ENCODE results near the gene PPARGC1A. TPM values are rescaled to one million over a fixed set of nuclear protein-coding genes. Genes with fewer than 3 reads are reported as not detected.

PPARGC1A gene
- total and polyA plus RNA-seq, 7 experiments from 2014 or later, result not detected

GRCh38 chr4:23835774-23836478 lies 53.9 kb downstream of the PPARGC1A start:
- DNase-seq, result no peak
- Histone ChIP-seq H3K27me3 (ENCODE audit: control insufficient read depth in 2 of 2, insufficient read depth in 2 of 2, low read length in 2 of 2) (no peaks in the 10 kb centered on the region), H3K4me3 (ENCODE audit: low read length) (no peak overlapping the region), H3K9me3 (ENCODE audit: control insufficient read depth in 2 of 3, low read length in 3 of 3) (no peaks in the 10 kb centered on the region), H3K4me1 (ENCODE audit: control insufficient read depth in 2 of 2, insufficient read depth in 2 of 2, low read length in 2 of 2) (no peaks in the 10 kb centered on the region), H3K27ac (ENCODE audit: low read depth, low read length) (no peak overlapping the region), H3K36me3 (ENCODE audit: control insufficient read depth in 2 of 3, insufficient read depth in 3 of 3, low read length in 3 of 3) (no peaks in the 10 kb centered on the region)
- Mint-ChIP-seq H3K9me3 (peaks cover 0 to 3% (median 0%) of the 10 kb centered on the region in 11 donors), H3K27ac (no peak overlapping the region), H3K4me3 (no peak overlapping the region), H3K4me1 (no peaks in the 10 kb centered on the region), H3K27me3 (peaks cover 0 to 3% (median 0%) of the 10 kb centered on the region in 5 donors), H3K36me3 (no peaks in the 10 kb centered on the region)
- no peak for ATAC-seq
- intact Hi-C loops (cut with micrococcal nuclease), result no loop called here
- ChIA-PET CTCF (no interaction called here), POLR2A (no interaction called here)

GRCh38 chr4:23828779-23829178 lies 61.1 kb downstream of the PPARGC1A start:
- Mint-ChIP-seq H3K4me1 (peaks cover 0 to 2% (median 0%) of the 10 kb centered on the region in 7 donors), H3K4me3 (no peak overlapping the region), H3K9me3 (peaks cover 0 to 3% (median 0%) of the 10 kb centered on the region in 11 donors), H3K27me3 (no peaks in the 10 kb centered on the region), H3K36me3 (no peaks in the 10 kb centered on the region), H3K27ac (no peak overlapping the region)
- Histone ChIP-seq H3K36me3 (ENCODE audit: control insufficient read depth in 2 of 3, insufficient read depth in 3 of 3, low read length in 3 of 3) (no peaks in the 10 kb centered on the region), H3K4me1 (ENCODE audit: control insufficient read depth in 2 of 2, insufficient read depth in 2 of 2, low read length in 2 of 2) (no peaks in the 10 kb centered on the region), H3K27me3 (ENCODE audit: control insufficient read depth in 2 of 2, insufficient read depth in 2 of 2, low read length in 2 of 2) (no peaks in the 10 kb centered on the region), H3K9me3 (ENCODE audit: control insufficient read depth in 2 of 3, low read length in 3 of 3) (no peaks in the 10 kb centered on the region), H3K4me3 (ENCODE audit: low read length) (no peak overlapping the region), H3K27ac (ENCODE audit: low read depth, low read length) (no peak overlapping the region)
- ATAC-seq, result no peak
- DNase-seq, result no peak
- ChIA-PET POLR2A (no interaction called here), CTCF (no interaction called here)
- intact Hi-C loops (cut with micrococcal nuclease), result no loop called here

DNA sequence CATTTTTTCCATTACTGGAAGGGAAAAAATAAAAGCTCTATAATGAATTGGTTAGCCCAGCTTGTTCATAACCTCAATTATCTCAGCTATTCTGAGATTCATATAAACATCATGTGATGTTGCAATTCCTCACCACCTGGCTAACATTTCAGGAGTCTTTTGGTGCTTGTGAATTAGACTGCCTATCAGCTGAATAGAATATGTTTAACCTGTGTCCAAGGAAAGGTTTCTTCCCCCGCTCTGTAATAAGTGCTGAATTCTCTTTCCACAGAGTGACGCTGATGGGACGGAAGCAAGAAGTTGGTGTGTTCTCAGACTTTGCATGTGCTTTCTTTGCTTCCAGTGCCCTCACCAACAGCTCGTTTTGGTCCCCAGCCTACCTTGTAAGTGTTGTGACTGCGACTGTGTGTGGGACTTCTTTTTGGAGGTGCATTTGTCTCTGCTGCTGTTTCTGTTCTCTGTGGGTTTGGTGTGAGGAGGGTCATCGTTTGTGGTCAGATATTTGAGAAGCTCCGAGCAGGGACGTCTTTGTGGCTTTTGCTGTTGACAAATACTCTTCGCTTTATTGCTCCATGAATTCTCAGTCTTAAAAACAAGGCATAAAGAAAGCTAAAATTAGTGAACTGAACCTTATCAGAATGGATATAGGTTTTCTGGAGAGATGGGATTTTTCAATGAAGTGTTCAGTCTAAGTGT lies 61.7 kb downstream of the PPARGC1A start:
- no peak overlapping the region for H3K27ac ChIP-seq (ENCODE audit: low read depth, low read length)
- ATAC-seq, result no peak

DNA sequence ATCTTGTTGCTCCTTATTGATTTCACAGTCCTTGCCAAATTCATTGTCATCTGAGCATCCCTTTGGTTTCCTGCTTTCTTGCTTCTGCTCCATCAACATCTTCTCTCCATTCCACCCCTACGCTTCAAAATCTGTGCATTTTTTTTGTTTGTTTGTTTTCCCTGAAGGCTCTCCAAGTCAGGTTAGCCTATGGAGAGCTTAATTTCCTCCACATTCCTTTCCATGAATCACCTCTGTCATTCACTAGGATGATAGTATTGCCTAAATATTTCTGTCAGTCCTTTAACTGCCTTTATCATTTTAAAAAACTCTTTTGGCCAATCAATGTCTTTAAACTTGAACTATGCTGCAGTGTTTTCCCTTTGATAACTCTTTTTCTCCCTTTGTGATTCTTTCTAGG lies 67.7 kb downstream of the PPARGC1A start:
- intact Hi-C loops (cut with micrococcal nuclease), result no loop called here
- DNase-seq (no peak), ATAC-seq (no peak)
- H3K9me3 ChIP-seq (ENCODE audit: control insufficient read depth in 2 of 3, low read length in 3 of 3), result no peaks in the 10 kb centered on the region
- CTCF ChIA-PET, result no interaction called here
- H3K27me3 Mint-ChIP-seq, result no peaks in the 10 kb centered on the region
- POLR2A ChIA-PET, result no interaction called here
- H3K4me3 ChIP-seq (ENCODE audit: low read length), result no peak overlapping the region
- peaks cover 0 to 1% (median 0%) of the 10 kb centered on the region in 11 donors for H3K9me3 Mint-ChIP-seq
- no peak overlapping the region for H3K27ac ChIP-seq (ENCODE audit: low read depth, low read length)
- H3K4me3 Mint-ChIP-seq, result no peak overlapping the region
- H3K27me3 ChIP-seq (ENCODE audit: control insufficient read depth in 2 of 2, insufficient read depth in 2 of 2, low read length in 2 of 2), result no peaks in the 10 kb centered on the region
- H3K27ac Mint-ChIP-seq, result no peak overlapping the region
- no peaks in the 10 kb centered on the region for H3K4me1 ChIP-seq (ENCODE audit: control insufficient read depth in 2 of 2, insufficient read depth in 2 of 2, low read length in 2 of 2)
- H3K36me3 ChIP-seq (ENCODE audit: control insufficient read depth in 2 of 3, insufficient read depth in 3 of 3, low read length in 3 of 3), result no peaks in the 10 kb centered on the region
- no peaks in the 10 kb centered on the region for H3K4me1 Mint-ChIP-seq
- H3K36me3 Mint-ChIP-seq, result no peaks in the 10 kb centered on the region

More for the DNA sequence above, 61.7 kb downstream of the PPARGC1A start:
- Mint-ChIP-seq H3K4me1 (peaks cover 0 to 2% (median 0%) of the 10 kb centered on the region in 7 donors), H3K36me3 (no peaks in the 10 kb centered on the region), H3K9me3 (peaks cover 0 to 3% (median 0%) of the 10 kb centered on the region in 11 donors), H3K27ac (no peak overlapping the region), H3K27me3 (no peaks in the 10 kb centered on the region), H3K4me3 (no peak overlapping the region)
- no peaks in the 10 kb centered on the region for H3K9me3 ChIP-seq (ENCODE audit: control insufficient read depth in 2 of 3, low read length in 3 of 3)
- intact Hi-C loops (cut with micrococcal nuclease), result no loop called here
- ChIA-PET CTCF (no interaction called here), POLR2A (no interaction called here)
- H3K4me1 ChIP-seq (ENCODE audit: control insufficient read depth in 2 of 2, insufficient read depth in 2 of 2, low read length in 2 of 2), result no peaks in the 10 kb centered on the region
- no peaks in the 10 kb centered on the region for H3K27me3 ChIP-seq (ENCODE audit: control insufficient read depth in 2 of 2, insufficient read depth in 2 of 2, low read length in 2 of 2)
- no peaks in the 10 kb centered on the region for H3K36me3 ChIP-seq (ENCODE audit: control insufficient read depth in 2 of 3, insufficient read depth in 3 of 3, low read length in 3 of 3)
- no peak for DNase-seq
- H3K4me3 ChIP-seq (ENCODE audit: low read length), result no peak overlapping the region

- H3K4me1 Mint-ChIP-seq, result no peaks in the 10 kb centered on the region
- ChIA-PET POLR2A (no interaction called here), CTCF (no interaction called here)
- no peak overlapping the region for H3K4me3 ChIP-seq (ENCODE audit: low read length)
- no peaks in the 10 kb centered on the region for H3K36me3 ChIP-seq (ENCODE audit: control insufficient read depth in 2 of 3, insufficient read depth in 3 of 3, low read length in 3 of 3)
- H3K27ac ChIP-seq (ENCODE audit: low read depth, low read length), result no peak overlapping the region
- no peak overlapping the region for H3K27ac Mint-ChIP-seq
- no peaks in the 10 kb centered on the region for H3K27me3 ChIP-seq (ENCODE audit: control insufficient read depth in 2 of 2, insufficient read depth in 2 of 2, low read length in 2 of 2)
- no peaks in the 10 kb centered on the region for H3K36me3 Mint-ChIP-seq
- ATAC-seq, result no peak
- intact Hi-C loops (cut with micrococcal nuclease), result no loop called here
- no peak for DNase-seq
- H3K4me3 Mint-ChIP-seq, result no peak overlapping the region
- H3K27me3 Mint-ChIP-seq, result no peaks in the 10 kb centered on the region
- no peaks in the 10 kb centered on the region for H3K9me3 ChIP-seq (ENCODE audit: control insufficient read depth in 2 of 3, low read length in 3 of 3)
- peaks cover 0 to 6% (median 0%) of the 10 kb centered on the region in 11 donors for H3K9me3 Mint-ChIP-seq
- H3K4me1 ChIP-seq (ENCODE audit: control insufficient read depth in 2 of 2, insufficient read depth in 2 of 2, low read length in 2 of 2), result no peaks in the 10 kb centered on the region
Measured at GRCh38 chr4:23819041-23819511, 70.8 kb downstream of the PPARGC1A start.

- ChIA-PET CTCF (no interaction called here), POLR2A (no interaction called here)
- ATAC-seq (no peak), DNase-seq (no peak)
- H3K4me1 ChIP-seq (ENCODE audit: control insufficient read depth in 2 of 2, insufficient read depth in 2 of 2, low read length in 2 of 2), result no peaks in the 10 kb centered on the region
- Mint-ChIP-seq H3K36me3 (no peaks in the 10 kb centered on the region), H3K27me3 (no peaks in the 10 kb centered on the region), H3K27ac (no peak overlapping the region), H3K4me1 (no peaks in the 10 kb centered on the region), H3K4me3 (no peak overlapping the region), H3K9me3 (peaks cover 0 to 6% (median 0%) of the 10 kb centered on the region in 11 donors)
- H3K4me3 ChIP-seq (ENCODE audit: low read length), result no peak overlapping the region
- H3K27me3 ChIP-seq (ENCODE audit: control insufficient read depth in 2 of 2, insufficient read depth in 2 of 2, low read length in 2 of 2), result no peaks in the 10 kb centered on the region
- intact Hi-C loops (cut with micrococcal nuclease), result no loop called here
- no peaks in the 10 kb centered on the region for H3K36me3 ChIP-seq (ENCODE audit: control insufficient read depth in 2 of 3, insufficient read depth in 3 of 3, low read length in 3 of 3)
- no peak overlapping the region for H3K27ac ChIP-seq (ENCODE audit: low read depth, low read length)
- H3K9me3 ChIP-seq (ENCODE audit: control insufficient read depth in 2 of 3, low read length in 3 of 3), result no peaks in the 10 kb centered on the region
Measured at GRCh38 chr4:23818097-23818885, 71.6 kb downstream of the PPARGC1A start.
